ENCODE measurements around the gene VEGFD. TPM values are rescaled to one million over a fixed set of nuclear protein-coding genes. Genes with fewer than 3 reads are reported as not detected.

The VEGFD gene
- total RNA-seq, 1 donor from 2014 or later: not detected

- no peak for TF ChIP-seq CTCF (conservative IDR thresholded peaks at IDR 0.05; ENCODE audit: low read depth, low read length)
- DNase-seq (ENCODE audit: low read depth): no peak
- no peak overlapping the region for H3K4me3 ChIP-seq (ENCODE audit: low read depth, low read length)
These were observed 32.1 kb upstream of the VEGFD start for GRCh38 chrX:15416133-15416993.

GRCh38 chrX:15413101-15413500 is 28.9 kb upstream of the VEGFD start:
- TF ChIP-seq CTCF (conservative IDR thresholded peaks at IDR 0.05; ENCODE audit: low read depth, low read length): no peak
- H3K4me3 ChIP-seq (ENCODE audit: low read depth, low read length): no peak overlapping the region
- DNase-seq (ENCODE audit: low read depth): no peak

GRCh38 chrX:15410947-15411346 is 26.7 kb upstream of the VEGFD start:
- no peak for TF ChIP-seq CTCF (conservative IDR thresholded peaks at IDR 0.05; ENCODE audit: low read depth, low read length)
- H3K4me3 ChIP-seq (ENCODE audit: low read depth, low read length): no peak overlapping the region
- DNase-seq (ENCODE audit: low read depth): no peak

- DNase-seq (ENCODE audit: low read depth): no peak
- H3K4me3 ChIP-seq (ENCODE audit: low read depth, low read length): no peak overlapping the region
- TF ChIP-seq CTCF (conservative IDR thresholded peaks at IDR 0.05; ENCODE audit: low read depth, low read length): no peak
These were observed 26.2 kb upstream of the VEGFD start for GRCh38 chrX:15410430-15410829.

GRCh38 chrX:15405846-15406245 is 21.6 kb upstream of the VEGFD start:
- no peak for DNase-seq (ENCODE audit: low read depth)
- TF ChIP-seq CTCF (conservative IDR thresholded peaks at IDR 0.05; ENCODE audit: low read depth, low read length): no peak
- no peak overlapping the region for H3K4me3 ChIP-seq (ENCODE audit: low read depth, low read length)

GRCh38 chrX:15404401-15405096 is 20.3 kb upstream of the VEGFD start:
- no peak for DNase-seq (ENCODE audit: low read depth)
- TF ChIP-seq CTCF (conservative IDR thresholded peaks at IDR 0.05; ENCODE audit: low read depth, low read length): no peak
- H3K4me3 ChIP-seq (ENCODE audit: low read depth, low read length): no peak overlapping the region
